Measurements from ENCODE around the gene CISD3.

Gene CISD3, protein sequence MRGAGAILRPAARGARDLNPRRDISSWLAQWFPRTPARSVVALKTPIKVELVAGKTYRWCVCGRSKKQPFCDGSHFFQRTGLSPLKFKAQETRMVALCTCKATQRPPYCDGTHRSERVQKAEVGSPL

GRCh38 chr17:38729886-38730525 lies at the start of gene CISD3:
CISD3 (plus strand) TSS chr17:38730341; CDS start chr17:38730359, 18 bp downstream.
- peak; percentile 70 for ATAC-seq
- peak; percentile 92 for DNase-seq

GRCh38 chr17:38681096-38681495 lies 49.0 kb upstream of the CISD3 start:
- ATAC-seq, result no peak
- DNase-seq, result no peak

GRCh38 chr17:38685491-38685890 lies 44.6 kb upstream of the CISD3 start:
- no peak for ATAC-seq
- DNase-seq, result no peak

DNA sequence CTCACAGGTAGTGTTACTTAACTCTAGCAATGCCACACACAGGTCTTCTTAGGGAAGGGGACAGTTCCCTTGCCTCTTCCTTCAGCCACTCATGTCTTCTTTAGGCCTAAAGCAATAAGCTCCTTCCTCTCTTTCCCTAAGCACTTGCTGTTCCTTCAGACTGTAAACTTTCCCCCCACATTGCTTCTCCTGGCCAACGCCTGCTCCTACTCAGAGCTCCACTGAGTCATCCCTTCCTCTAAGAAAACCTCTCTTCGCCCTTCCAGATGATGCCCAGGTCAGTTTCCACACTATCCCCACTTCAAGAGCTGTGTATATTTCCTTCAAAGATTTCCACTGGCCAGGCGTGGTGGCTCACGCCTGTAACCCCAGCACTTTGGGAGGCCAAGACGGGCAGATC lies 42.9 kb upstream of the CISD3 start:
- ATAC-seq (no peak), DNase-seq (no peak)

- DNase-seq (no peak), ATAC-seq (no peak)
Measured at GRCh38 chr17:38690386-38690785, 39.8 kb upstream of the CISD3 start.

DNA sequence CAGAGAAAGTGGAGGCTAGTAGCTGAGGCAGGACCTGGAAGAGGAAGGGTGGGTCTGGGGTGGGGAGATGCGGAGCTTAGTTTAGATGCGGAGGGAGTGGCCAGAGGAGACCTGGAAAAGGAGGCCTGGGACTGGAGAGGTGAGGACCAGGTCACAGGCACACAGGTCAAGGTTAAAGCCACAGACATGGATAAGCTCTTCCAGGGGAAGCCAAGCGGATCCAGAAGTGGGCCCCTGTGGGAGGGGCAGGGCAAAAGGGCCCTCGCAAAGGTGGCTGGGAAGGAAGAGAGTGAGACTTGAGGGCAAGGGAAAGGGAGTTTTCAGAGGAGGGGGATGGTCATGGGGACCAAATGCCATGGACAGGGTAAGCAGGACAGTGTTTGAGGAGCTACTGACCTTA lies 39.0 kb upstream of the CISD3 start:
- DNase-seq, result no peak
- no peak for ATAC-seq

- ATAC-seq, result no peak
Measured at GRCh38 chr17:38693700-38694329, 36.3 kb upstream of the CISD3 start.

GRCh38 chr17:38697061-38697820 lies 32.9 kb upstream of the CISD3 start:
- DNase-seq, result no peak
- no peak for ATAC-seq

More at GRCh38 chr17:38693700-38694329, 36.3 kb upstream of the CISD3 start:
- DNase-seq, result no peak

GRCh38 chr17:38698760-38699159 lies 31.4 kb upstream of the CISD3 start:
- DNase-seq, result no peak
- ATAC-seq, result no peak

DNA sequence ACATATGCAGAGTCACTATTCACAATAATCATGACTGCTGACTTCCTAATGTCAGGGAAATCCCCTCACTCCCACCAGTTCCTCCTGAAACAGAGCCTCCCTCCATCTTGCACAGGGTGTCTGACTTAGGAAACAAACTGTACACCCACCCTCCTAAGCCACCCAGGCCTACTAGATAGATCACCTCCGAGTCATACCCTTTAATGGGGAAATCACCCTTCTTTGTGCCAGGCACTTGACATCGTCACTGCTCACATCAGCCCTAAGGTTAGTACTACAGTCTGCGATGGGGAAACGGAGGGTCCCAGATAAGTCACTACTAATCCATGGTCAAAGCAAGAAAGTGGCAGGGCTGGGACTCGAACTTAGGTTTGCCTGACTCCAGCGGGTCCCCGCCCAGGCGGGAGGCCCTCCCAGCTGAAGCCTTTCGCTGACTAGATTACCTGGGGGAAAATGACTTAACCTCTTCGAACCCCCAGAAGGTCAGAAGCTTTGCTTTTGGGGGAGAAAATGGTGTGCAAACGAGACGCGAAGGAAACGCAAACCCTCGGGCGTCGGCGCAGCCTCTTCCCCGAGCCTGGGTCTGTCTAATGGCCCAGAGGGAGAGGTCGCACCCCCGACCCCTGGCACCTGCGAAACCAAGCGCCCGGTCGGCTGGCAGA lies 28.5 kb upstream of the CISD3 start:
- peak; percentile 79 for ATAC-seq
- peak; percentile 88 for DNase-seq

- DNase-seq, result peak; percentile 85
- ATAC-seq, result peak; percentile 8
Measured at GRCh38 chr17:38702166-38702915, 27.8 kb upstream of the CISD3 start.

DNA sequence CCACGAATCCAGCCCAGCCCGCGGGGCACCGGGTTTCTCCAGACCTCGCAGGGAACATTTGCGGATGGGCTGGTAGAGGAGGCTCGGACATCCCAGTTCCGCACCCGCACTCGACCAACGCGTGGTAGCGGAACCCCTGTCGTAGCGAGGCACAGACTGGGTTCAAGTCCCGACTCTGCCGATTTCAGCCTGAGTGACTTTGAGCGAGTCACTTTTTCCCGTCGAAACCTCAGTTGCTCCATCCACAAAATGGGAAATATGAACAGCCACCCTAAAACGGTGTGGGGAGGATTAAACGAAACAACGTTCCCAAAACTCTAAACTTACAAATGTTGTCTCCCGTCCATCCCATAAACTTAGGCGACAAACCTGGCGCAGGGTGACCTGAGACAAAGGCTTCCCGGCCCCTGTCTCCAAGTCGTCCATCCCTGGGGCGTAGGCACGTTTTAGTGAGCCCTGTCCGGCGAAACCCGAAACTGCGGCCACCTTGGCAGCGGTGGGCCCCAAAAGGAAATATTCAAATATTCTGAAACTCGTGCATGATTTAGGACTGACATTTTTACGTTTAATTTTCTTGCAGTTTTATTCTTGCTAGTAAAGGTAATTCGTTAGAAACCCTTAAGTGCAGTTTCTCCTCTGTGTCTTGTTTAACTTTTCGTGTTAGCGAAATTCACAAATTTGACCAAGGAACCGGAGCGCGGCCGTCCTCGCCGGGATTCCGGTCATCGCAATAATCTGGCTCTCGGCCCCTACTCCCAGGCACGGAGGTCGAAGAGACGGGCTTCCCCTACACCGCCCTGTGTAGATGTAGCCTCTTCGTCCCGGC lies 27.0 kb upstream of the CISD3 start:
- peak; percentile 54 for DNase-seq
- no peak for ATAC-seq

- DNase-seq (peak; percentile 91), ATAC-seq (peak; percentile 16)
Measured at GRCh38 chr17:38703742-38704605, 26.2 kb upstream of the CISD3 start.

DNA sequence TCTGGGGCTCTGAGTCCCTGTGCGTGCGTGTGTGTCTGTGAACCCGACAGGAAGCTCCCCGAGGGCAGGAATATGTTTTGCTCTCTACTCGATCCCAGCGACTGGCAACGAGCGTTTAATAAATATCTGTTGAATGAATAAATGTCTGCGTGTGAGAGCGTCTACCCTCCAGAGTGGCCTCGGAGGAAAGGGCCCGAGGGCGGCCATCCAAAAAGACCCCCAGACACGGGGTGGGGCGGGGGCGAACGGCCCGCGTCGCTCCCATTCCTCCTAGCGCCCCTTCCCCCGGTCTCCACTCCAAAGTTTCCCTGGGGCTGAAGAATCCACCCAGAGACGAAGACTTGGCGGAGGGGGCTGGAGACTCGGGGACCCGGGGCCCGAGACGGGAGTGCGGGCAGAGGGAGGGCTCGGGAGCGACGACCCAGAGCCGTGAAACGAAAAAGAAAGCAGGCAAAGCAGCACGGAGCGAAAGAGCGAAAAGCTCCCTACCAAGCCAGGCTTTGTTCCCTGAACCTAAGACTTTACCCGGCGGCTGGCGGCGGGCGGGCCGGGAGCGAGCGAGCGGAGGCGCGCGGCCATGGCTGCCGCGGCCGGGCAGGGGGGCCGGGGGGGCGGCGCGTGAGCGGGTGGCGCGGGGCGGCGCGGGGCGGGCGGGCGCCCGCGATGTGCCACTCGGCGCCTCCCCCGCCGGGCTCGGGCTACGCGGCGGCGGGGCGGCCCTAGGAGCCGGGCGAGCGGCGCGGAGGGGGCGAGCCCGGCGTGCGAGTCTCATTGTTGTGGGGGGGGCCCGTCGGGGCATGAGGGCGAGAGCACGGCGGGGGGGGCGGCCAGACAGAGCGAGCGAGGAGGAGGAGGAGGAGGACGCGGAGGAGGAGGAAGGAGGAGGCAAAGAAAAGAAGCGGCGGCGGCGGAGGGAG lies 25.3 kb upstream of the CISD3 start, which contains the start of gene MLLT6:
Gene MLLT6 (plus strand): TSS at position 668 of the 917 bp plus-strand sequence. CDS start 360 bp downstream, outside the sequence.
- ATAC-seq (no peak), DNase-seq (peak; percentile 74)

DNA sequence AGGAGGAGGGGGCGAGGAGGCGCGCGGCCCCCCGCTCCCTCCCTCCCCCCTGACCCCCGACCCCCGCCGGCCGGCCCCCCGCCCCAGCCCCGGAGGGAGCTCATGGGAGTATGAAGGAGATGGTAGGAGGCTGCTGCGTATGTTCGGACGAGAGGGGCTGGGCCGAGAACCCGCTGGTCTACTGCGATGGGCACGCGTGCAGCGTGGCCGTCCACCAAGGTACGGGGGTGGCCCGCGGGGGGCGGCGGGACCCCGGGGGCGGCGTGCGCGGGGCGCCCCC lies 24.7 kb upstream of the CISD3 start:
- ATAC-seq, result no peak
- no peak for DNase-seq

DNA sequence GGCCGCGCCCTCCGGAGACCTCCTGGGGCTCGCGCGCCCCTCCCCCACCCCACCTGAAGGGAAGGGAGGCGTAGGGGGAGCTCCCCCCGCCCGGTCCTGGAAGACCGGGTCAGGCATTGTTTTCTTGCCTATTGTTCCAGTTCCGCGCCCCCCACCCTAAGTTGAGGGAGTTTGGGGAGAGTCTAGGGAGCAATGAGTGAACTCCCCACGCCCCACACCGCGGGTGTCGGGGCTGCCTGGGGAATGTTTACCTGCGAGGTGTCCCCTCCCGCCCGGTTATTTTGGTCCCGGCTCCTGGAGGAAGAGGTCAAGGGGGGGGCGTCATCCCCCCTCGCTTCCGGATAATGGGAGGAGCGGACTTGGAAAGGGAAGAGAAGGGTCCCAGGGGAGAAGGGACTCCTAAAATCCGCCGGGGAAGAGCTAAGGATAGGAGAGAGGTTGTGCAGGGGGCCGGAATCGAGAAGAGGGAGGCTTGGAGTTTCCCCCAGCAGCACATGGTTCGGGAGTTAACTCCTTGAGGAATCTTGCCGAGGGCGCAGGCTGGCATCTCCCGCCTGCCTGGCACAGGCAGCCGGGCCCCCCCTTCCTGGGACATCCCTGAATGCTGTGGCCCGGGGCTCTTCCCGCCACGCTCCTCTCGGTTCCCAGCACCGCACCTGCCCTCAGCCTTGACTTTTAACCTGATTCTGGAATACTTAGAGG lies 24.2 kb upstream of the CISD3 start:
- peak; percentile 61 for DNase-seq
- ATAC-seq, result no peak

GRCh38 chr17:38706505-38707216 lies 23.5 kb upstream of the CISD3 start:
- DNase-seq (peak; percentile 47), ATAC-seq (no peak)
